Measurements from ENCODE around the gene EXOC6.
"Not testable (repeated sequence)": the region's sequence is repeated elsewhere in the genome, so short reads cannot be mapped to it uniquely, and the experiment has no call there.

Gene EXOC6

GRCh38 chr10:92880917-92881316 is 32.6 kb downstream of the EXOC6 start:
- no peak for DNase-seq

GRCh38 chr10:92886334-92886961 is 38.1 kb downstream of the EXOC6 start:
- DNase-seq: no peak

- no peak for DNase-seq
Measured at GRCh38 chr10:92890471-92890870, 42.2 kb downstream of the EXOC6 start.

GRCh38 chr10:92891885-92892690 is 43.8 kb downstream of the EXOC6 start:
- DNase-seq: no peak

- no peak for DNase-seq
Measured at GRCh38 chr10:92892691-92893054, 44.4 kb downstream of the EXOC6 start.

GRCh38 chr10:92894081-92894655 is 45.8 kb downstream of the EXOC6 start:
- no peak for DNase-seq

GRCh38 chr10:92897916-92898315 is 49.6 kb downstream of the EXOC6 start:
- no peak for DNase-seq

- no peak for DNase-seq
Measured at GRCh38 chr10:92901819-92902251, 53.5 kb downstream of the EXOC6 start.

GRCh38 chr10:92903633-92904032 is 55.3 kb downstream of the EXOC6 start:
- DNase-seq: no peak

- DNase-seq: no peak
Measured at GRCh38 chr10:92907280-92907679, 59.0 kb downstream of the EXOC6 start.

- DNase-seq: not testable (repeated sequence)
Measured at GRCh38 chr10:92912631-92913030, 64.3 kb downstream of the EXOC6 start.

- DNase-seq: no peak
Measured at GRCh38 chr10:92913973-92914372, 65.7 kb downstream of the EXOC6 start.

GRCh38 chr10:92914478-92915325 is 66.4 kb downstream of the EXOC6 start:
- peak; percentile 33 for DNase-seq

- no peak for DNase-seq
Measured at GRCh38 chr10:92915892-92916291, 67.6 kb downstream of the EXOC6 start.

GRCh38 chr10:92916433-92916832 is 68.1 kb downstream of the EXOC6 start:
- no peak for DNase-seq

- no peak for DNase-seq
Measured at GRCh38 chr10:92918603-92919002, 70.3 kb downstream of the EXOC6 start.

- DNase-seq: no peak
Measured at GRCh38 chr10:92920866-92921265, 72.5 kb downstream of the EXOC6 start.

GRCh38 chr10:92923416-92923815 is 75.1 kb downstream of the EXOC6 start:
- no peak for DNase-seq

GRCh38 chr10:92929896-92930295 is 81.6 kb downstream of the EXOC6 start:
- DNase-seq: no peak

GRCh38 chr10:92931597-92931996 is 83.3 kb downstream of the EXOC6 start:
- no peak for DNase-seq

GRCh38 chr10:92937876-92938275 is 89.6 kb downstream of the EXOC6 start:
- no peak for DNase-seq

- DNase-seq: no peak
Measured at GRCh38 chr10:92938841-92939240, 90.5 kb downstream of the EXOC6 start.

- no peak for DNase-seq
Measured at GRCh38 chr10:92942226-92942625, 93.9 kb downstream of the EXOC6 start.

Data from NCI-H1105 treated with DMSO at 0.1 percent for 48 hours (cell line).